ENCODE measurements around the gene SCAMP4. TPM values are rescaled to one million over a fixed set of nuclear protein-coding genes. Genes with fewer than 3 reads are reported as not detected.
"Not testable (repeated sequence)": the region's sequence is repeated elsewhere in the genome, so short reads cannot be mapped to it uniquely, and the experiment has no call there.

SCAMP4 gene
- polyA plus RNA-seq, 4 donors = 49.6 to 94.5 (median 86.5) TPM

DNA sequence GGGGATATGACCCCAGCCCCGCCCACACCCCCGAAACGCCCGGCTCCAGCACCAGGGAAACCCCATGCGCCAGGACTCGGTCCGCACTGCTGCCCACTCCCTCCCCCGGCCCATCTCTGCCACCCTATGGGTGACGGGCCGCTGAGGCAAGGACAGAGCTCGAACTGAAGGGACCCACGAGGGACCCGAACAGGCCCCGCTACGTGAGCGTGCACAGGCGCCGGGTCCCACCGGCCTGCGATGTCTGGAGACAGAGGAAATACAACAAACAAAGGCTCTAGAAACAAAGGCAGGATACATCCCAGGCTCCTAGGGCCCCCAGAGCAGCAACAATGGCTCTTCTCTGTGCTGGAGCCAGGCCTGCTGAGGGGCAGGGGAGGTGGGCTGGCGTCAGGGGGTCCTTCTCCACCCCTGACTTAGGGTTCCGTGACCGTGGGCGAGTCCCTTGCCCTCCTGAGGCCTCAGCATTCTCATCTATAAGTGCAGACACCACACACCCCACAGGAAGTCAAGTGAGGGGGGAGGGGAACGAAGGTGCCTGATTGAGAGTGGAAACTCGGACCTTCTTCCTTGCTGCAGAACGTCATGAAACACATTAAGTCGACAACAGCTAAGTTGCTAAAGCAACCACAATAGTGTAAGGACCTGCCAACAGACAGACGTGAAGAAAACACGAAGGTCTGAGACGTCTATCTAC, 23.0 kb upstream of the SCAMP4 start:
- no peak for DNase-seq (ENCODE audit: low read depth in 4 of 4, low spot score in 2 of 4)

DNA sequence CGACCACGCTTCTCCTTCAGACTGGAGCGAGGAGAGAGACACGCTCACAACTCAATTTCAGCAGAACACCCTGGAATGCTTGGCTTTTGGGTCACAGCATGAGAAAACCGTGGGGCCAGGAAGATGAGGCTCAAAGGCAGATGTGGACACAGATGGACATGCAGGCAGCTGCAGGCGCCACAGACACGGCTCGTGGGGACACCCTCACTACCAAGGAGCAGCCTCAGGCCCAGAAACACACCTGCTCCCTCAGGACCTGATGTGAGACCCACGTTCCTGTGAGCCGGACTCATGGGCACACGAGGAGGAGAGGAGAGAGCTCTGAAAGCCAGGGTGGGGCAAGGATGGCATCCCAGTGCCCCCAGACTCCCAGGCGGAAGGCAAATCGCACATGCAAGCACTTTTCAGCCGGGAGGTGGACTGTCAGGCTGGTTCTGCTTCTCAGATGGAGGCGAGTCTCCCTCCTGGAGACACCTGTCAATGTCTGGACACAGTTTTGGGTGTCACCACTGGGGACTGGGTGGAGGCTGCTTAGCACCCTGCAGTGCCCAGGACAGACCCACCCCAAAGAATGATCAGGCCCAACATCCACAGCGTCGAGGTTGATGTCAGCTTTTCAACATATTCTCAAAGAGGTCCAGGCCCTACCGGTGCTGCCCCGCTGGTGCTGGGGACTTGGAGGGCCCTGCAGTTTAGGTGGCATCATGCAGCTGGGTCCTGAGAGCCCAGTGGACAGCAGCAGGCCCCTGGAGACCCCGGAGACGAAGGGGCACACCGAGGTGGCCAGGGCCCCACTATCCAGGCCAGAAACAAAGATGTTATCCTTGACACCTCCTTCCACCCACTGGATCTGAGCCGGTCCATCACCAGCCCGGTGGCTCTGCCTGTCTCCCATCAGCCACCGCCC, 22.2 kb upstream of the SCAMP4 start:
- no peak for DNase-seq (ENCODE audit: low read depth in 4 of 4, low spot score in 2 of 4)

DNA sequence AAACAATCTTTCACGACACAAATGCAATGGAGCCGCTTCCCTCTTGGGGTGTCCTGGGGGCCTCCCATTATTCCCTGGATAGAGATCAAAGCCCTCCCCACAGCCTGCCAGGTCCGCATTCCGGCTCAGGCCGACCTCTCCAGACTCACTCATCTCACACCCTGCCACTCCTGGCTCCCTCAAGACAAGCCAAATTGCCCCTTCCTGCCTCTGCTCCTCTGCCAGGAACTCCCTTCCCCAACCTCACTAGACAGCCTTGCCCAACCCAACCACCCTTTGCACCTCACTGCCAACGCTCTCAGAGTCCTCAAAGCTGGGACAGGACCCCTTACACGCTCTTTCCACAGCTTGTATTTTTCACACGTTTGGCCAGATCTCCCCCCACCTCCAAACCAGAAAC, 21.4 kb upstream of the SCAMP4 start:
- no peak for DNase-seq (ENCODE audit: low read depth in 4 of 4, low spot score in 2 of 4)

DNA sequence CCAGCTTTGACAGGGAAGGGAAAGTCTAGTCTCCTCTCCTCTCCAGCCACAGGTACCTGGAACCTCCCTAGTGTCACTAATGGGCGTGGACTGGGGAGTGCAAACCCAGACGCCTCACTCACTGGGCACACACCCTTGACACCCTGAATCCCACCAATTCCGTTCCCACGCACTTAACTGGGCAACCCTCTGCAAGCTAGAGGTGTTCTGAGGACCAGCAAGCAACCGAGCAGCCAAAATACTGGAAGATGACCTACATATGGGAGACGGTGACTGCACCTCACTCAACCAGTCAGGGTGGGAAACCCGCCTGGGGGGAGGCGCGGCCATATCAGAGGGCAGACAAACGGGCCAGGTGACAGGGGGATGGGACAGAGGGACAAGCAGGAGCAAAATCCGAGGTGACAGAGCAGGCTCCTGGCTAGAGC, 20.9 kb upstream of the SCAMP4 start:
- DNase-seq (ENCODE audit: low read depth in 4 of 4, low spot score in 2 of 4) = no peak

DNA sequence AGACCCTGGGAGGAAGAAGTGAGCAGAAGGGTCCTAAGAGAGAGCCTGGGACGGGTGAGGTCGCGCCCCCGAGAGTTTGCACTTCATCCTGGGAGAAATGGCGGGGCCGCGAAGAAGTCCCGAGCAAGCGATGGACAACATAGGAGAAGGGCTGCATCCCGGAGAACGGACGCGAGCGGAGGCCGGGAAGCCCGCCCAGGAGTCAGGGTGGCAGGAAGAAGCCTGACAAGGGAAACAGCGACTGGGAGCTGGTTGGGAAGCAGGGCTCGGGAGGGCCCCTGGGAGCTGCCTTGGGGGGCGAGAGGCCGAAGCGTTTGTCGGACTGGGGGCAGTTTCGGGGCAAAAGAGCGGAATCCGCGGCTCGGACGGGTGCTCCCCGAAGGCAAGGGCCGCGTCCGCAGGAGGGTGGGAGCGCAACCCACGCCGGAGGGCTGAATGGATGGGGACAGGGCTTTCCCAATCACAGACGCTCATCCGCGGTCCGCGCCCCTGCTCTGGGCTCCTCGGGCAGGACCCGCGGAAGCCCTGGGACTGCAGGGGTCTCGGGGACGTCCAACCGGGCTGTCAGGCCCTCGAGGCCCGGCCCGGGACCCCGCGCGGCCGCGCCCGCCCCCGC, 20.4 kb upstream of the SCAMP4 start:
- DNase-seq (ENCODE audit: low read depth in 4 of 4, low spot score in 2 of 4) = no peak

DNA sequence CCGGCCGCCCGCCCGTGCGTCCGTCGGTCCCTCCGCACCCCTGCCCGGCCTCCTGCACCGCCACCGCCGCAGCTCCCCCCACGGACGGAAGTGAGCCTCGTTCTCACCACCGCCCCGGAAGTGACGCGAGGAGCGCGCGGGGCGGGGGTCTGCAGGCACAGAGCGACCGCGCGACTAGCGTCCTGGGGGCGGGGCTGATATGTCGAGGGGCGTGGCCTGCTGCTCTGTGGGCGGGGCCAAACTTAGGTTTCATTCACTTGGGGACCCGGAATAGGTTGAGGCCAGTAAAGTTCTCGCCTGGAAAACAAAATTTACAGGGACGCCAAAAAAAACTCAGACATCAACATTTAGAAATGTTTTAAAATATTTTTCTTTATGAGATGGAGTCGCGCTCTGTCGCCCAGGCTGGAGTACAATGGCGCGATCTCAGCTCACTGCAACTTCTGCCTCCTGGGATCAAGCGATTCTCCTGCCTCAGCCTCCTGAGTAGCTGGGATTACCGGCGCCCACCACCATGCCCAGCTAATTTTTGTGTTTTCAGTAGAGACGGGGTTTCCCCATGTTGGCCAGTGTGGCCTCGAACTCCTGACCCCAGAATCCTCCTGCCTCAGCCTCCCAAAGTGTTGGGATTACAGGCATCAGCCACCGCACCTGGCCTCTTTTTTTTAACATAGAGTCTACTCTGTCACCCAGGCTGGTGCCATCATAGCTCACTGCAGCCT, 19.6 kb upstream of the SCAMP4 start, which contains the start of gene ABHD17A:
ABHD17A (minus strand) TSS at position 99 of the 722 bp plus-strand sequence. CDS start 3,930 bp downstream, outside the sequence.
- DNase-seq (ENCODE audit: low read depth in 4 of 4, low spot score in 2 of 4) = peak in 3 of 4 donors; percentile 75 to 91 (median 81)

DNA sequence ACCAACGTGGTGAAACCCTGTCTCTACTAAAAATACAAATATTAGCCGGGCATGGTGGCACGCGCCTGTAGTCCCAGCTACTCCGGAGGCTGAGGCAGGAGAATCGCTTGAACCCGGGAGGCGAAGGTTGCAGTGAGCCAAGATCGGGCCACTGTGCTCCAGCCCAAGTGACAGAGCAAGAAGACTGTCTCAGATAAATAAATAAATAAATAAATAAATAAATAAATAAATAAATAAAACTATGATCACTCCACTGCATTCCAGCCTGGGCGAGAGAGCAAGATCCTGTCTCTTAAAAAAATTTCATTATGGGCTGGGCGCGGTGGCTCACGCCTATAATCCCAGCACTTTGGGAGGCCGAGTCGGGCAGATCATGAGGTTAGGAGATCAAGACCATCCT, 18.8 kb upstream of the SCAMP4 start:
- DNase-seq (ENCODE audit: low read depth in 4 of 4, low spot score in 2 of 4) = not testable (repeated sequence)

DNA sequence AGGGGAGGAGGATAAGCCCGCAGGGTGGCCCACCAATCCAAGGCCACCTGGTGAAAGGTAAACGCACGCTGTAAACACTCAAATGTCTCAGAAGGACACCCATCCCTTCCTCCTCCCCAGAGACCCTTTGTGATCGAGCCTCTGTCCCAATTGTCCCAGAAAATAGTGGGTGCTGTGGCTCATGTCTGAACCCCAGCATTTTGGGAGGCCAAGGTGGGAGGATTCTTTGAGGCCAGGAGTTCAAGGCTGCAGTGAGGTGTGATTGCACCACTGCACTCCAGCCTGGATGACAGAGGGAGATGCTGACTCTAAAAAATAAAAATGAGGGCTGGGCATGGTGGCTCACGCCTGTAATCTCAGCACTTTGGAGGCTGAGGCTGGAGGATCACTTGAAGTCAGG, 16.8 kb upstream of the SCAMP4 start:
- no peak for DNase-seq (ENCODE audit: low read depth in 4 of 4, low spot score in 2 of 4)

DNA sequence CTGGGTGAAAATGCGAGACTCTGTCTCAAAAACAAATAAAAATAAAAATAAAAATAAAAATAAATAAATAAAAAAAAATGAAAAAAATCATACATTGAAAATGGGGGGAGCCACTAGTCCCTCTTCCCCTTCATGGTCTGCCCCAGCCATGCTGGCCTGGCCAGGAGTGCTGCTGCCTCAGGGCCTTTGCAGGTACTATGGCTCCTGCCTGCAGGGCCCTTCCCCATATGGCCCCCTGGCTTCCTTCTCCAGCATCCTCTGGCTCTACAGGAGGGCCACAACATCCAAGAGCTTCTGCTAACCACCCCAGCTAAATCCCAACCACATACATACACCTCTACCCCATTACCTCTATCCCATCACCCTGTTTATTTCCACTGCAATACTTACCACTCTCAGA, 15.3 kb upstream of the SCAMP4 start:
- no peak for DNase-seq (ENCODE audit: low read depth in 4 of 4, low spot score in 2 of 4)

DNA sequence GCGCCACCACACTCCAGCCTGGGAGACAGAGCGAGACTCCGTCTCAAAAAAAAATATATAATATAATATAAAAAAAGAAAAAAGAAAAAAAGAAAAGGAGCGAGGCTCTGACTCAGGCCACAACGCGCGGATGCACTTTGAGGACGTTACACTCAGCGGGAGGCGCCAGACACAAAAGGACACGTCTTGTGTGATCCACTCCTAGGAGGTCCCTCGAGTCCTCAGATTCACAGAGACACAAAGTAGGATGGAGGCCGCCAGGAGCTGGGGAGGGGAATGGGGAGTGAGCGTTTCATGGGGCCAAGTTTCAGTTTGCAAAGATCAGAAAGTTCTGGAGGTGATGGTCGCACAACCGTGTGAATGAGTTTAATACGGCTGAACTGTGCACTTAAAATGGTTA, 11.4 kb upstream of the SCAMP4 start:
- no peak for DNase-seq (ENCODE audit: low read depth in 4 of 4, low spot score in 2 of 4)

DNA sequence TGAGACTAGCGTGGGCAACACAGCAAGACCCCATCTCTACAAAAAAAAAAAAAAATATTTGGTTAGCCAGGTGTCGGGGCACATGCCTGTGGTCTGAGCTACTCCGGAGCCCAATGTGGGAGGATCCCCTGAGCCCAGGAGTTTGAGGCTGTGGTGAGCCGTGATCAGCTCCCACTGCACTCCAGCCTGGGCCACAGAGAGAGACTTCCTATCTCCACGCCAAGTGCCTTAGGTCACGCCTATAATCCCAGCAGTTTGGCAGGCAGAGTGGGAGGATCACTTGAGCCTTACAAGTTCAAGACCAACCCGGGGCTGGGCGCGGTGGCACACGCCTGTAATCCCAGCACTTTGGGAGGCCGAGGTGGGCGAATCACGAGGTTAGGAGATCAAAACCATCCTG, 8.7 kb upstream of the SCAMP4 start:
- no peak for DNase-seq (ENCODE audit: low read depth in 4 of 4, low spot score in 2 of 4)

DNA sequence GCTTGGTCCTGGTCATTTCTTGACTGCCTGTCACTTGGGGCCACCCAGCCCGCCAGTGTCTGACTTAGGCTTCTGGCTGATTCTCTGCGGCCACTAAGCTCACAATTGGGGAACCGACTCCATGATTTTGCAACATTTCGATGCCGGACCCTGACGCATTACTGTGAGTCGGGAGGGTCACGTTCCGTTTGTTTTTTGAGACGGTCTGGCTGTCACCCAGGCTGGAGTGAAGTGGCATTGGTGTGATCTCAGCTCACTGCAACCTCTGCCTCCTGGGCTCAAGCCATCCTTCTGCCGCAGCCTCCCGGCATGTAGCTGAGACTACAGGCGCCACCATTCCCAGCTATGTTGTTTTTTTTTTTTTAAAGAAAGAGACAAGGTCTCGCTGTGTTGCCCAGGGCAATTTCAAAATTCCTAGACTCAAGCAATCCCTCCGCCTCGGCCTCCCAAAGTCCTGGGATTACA, 3.2 kb upstream of the SCAMP4 start:
- no peak for DNase-seq (ENCODE audit: low read depth in 4 of 4, low spot score in 2 of 4)

DNA sequence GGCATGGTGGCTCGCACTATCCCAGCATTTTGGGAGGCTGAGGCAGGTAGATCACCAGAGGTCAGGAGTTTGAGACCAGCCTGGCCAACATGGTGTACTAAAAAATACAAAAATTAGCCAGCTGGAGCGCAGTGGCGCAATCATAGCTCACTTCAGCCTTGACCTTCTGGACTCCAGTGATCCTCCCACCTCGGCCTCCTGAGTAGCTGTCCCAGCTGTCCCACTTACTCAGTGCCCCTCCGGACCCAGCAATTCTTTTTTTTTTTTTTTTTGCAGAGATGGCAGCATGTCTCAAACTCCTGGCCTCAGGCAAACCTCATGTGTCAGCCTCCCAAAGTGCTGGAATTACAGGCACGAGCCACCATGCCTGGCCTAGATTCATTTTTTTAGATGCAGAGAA, 2.3 kb upstream of the SCAMP4 start:
- DNase-seq (ENCODE audit: low read depth in 4 of 4, low spot score in 2 of 4) = no peak

DNA sequence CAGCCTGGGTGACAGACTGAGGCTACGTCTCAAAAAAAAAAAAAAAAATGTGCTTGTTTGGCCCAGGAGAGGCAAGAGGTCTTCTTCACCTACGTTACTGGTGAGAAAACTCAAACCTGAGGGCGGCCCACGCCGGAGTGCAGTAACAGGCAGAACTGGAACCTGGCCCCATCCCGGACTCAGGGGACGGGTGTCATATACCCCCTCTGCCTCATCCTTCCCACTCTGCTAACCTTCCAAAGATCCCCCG, 414 bp upstream of the SCAMP4 start:
- DNase-seq (ENCODE audit: low read depth in 4 of 4, low spot score in 2 of 4) = no peak

DNA sequence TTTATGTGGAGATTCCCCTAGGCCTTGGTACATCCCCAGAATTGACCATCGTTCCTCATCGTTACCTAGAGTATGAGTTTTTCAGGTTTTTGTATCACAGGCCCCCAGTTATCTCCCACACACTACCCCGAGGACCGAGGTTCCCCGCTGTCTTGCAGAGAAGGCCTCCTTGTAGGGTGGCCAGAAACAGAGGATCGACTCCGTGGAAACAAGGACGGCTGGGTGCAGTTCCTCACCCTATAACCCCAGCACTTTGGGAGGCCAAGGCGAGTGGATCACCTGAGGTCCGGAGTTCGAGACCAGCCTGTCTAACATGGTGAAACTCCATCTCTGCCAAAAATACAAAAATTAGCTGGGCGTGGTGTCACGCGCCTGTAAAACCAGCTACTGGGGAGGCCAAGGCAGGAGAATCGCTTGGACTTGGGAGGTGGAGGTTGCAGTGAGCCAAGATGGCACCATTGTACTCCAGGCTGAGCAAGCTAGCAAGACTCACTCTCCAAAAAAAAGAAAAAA, 720 bp downstream of the SCAMP4 start:
- DNase-seq (ENCODE audit: low read depth in 4 of 4, low spot score in 2 of 4) = no peak

DNA sequence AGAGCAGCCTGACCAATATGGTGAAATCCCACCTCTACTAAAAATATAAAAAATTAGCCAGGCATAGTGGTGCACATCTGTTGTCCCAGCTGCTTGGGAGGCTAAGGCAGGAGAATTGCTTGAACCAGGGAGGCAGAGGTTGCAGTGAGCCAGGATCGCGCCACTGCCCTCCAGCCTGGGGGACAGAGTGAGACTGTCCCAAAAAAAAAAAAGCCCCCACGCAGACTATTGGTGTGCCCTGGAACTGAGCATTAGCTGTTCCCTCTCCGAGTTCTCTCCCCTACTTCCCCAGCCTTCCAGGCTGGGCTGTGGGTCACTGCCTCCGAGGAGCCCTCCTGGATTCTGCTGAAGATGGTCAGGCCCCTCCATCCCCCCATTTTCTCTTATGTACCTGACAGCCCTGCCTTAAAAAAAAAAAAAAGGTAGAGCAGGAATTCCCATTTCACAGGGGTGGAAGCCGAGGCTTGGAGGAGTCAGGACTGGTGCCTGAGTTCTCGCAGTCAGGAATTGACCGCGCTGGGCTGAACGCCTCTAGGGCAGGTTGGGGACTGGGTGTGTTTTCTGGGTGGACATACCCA, 1.9 kb downstream of the SCAMP4 start:
- DNase-seq (ENCODE audit: low read depth in 4 of 4, low spot score in 2 of 4) = no peak

DNA sequence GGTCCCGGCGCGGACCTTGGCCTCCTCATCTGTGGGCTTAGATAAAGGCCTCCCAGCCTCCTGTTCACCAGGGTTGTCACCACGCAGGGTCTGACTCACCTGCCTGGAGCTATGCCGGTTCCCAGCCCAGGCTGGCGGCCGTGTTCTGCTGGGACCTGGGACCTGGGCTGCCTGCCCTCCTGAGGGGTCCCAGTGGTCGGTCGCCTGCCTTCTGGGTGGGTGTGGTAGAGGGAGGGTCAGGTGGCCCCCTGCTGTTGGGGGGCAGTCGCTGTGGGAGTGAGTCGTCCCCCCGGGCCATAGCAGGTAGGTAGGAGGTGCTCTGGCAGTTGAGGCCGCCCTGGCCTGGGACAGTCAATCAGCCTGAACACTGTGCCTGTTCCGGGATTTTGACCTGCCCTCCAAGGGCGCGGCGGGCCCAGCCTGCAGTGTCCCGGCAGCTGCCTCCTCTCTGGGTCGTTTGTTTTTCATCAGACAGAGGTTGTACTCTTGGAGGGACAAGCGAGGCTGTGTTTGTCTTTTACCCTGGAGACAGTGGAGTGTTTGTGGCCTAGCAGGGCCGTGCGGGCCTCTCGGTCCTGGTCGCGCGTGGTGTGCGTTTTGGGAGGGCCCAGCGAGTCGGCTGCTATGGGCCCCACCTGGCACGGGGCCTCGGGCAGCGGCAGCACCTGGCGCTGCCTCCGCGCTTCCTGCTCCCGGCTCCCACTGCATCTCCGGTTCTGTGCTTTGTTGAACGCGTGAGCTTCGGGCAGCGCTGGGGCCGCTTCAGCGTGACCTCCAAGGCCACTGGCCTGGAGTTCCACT, 2.6 kb downstream of the SCAMP4 start:
- no peak for DNase-seq (ENCODE audit: low read depth in 4 of 4, low spot score in 2 of 4)

DNA sequence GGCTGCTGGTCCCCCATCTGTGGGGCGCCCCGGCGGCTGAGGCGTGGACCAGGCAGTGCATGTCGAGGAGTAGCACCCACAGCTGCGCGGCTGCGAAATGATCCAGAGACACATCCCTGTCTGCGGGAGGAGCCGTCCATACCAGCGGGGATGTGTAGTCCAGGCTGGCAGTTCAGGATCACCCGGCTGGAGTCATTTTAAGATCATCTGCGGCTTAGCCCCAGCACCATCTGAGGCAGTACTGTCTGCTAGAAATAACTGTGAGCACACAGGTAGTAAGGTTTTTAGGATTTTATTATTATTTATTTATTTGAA, 3.1 kb downstream of the SCAMP4 start:
- DNase-seq (ENCODE audit: low read depth in 4 of 4, low spot score in 2 of 4) = no peak

DNA sequence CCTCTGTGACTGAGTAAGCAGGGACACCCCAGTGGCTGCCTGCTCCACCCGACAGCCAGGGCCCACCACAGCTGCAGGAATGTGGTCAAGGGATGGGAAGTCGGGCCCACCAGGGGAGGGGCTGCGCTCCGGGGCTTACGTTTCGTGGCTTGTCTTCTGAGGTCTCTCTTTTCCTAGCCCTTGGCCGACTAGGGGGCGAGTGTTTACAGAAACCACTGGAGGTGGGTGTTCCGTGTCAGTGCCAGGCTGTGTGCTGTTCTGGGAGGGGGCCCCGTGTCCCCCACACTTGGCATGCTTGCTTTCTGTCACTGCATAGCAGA, 4.5 kb downstream of the SCAMP4 start:
- DNase-seq (ENCODE audit: low read depth in 4 of 4, low spot score in 2 of 4) = no peak

DNA sequence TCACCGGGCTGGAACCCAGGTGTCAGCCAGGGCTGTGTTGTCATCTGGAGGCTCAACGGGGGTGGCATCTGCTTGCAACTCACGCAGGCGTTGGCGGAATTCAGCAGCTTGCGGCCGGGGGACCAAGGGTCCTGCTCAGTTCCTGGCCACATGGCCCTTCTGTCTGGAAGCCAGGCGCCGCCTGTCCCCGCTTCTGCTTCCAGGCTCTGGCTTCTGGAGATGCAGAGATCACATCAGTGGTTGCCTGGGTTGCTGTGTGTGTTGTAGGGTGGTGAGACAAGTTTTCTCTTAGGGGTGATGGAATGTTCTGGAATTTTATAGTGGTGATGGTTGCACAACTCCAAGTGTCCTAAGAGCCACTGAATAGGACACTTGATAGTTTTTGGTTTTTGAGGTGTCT, 5.0 kb downstream of the SCAMP4 start:
- no peak for DNase-seq (ENCODE audit: low read depth in 4 of 4, low spot score in 2 of 4)

Data from left renal cortex interstitium (tissue), 4 donors.